AG20443 (cell line): Measurements from ENCODE around the gene MAML3.

Source experiments
- DNase-seq: peaks from one replicate; pipeline ENCODE4 v3.0.0; 2012; ENCODE audit warnings: low spot score, mixed read lengths

Gene MAML3

GRCh38 chr4:139841464-139842195 is 312.4 kb downstream of the MAML3 start:
- no peak for DNase-seq

- DNase-seq = no peak
Measured at GRCh38 chr4:139840773-139841172, 313.2 kb downstream of the MAML3 start.

GRCh38 chr4:139839403-139840031 is 314.5 kb downstream of the MAML3 start:
- no peak for DNase-seq

GRCh38 chr4:139838811-139839210 is 315.2 kb downstream of the MAML3 start:
- no peak for DNase-seq

GRCh38 chr4:139834981-139835391 is 319.0 kb downstream of the MAML3 start:
- no peak for DNase-seq

- DNase-seq = no peak
Measured at GRCh38 chr4:139834226-139834662, 319.7 kb downstream of the MAML3 start.

- no peak for DNase-seq
Measured at GRCh38 chr4:139833151-139833910, 320.7 kb downstream of the MAML3 start.

GRCh38 chr4:139828966-139829664 is 324.9 kb downstream of the MAML3 start:
- DNase-seq = no peak

- DNase-seq = no peak
Measured at GRCh38 chr4:139826426-139826825, 327.6 kb downstream of the MAML3 start.

- no peak for DNase-seq
Measured at GRCh38 chr4:139825523-139826014, 328.4 kb downstream of the MAML3 start.

- DNase-seq = no peak
Measured at GRCh38 chr4:139824882-139825522, 329.0 kb downstream of the MAML3 start.

GRCh38 chr4:139823746-139824145 is 330.2 kb downstream of the MAML3 start:
- DNase-seq = no peak

GRCh38 chr4:139823345-139823744 is 330.6 kb downstream of the MAML3 start:
- no peak for DNase-seq

GRCh38 chr4:139822391-139822790 is 331.6 kb downstream of the MAML3 start:
- no peak for DNase-seq

- DNase-seq = no peak
Measured at GRCh38 chr4:139819082-139819481, 334.9 kb downstream of the MAML3 start.

- DNase-seq = peak; percentile 60
Measured at GRCh38 chr4:139817657-139818452, 336.1 kb downstream of the MAML3 start.

- no peak for DNase-seq
Measured at GRCh38 chr4:139816856-139817255, 337.1 kb downstream of the MAML3 start.

- DNase-seq = peak; percentile 81
Measured at GRCh38 chr4:139815778-139816601, 338.0 kb downstream of the MAML3 start.

- no peak for DNase-seq
Measured at GRCh38 chr4:139814323-139815015, 339.5 kb downstream of the MAML3 start.
